GM18951 (cell line): ENCODE data around the gene INTS3.
"Not testable (repeated sequence)": the region's sequence is repeated elsewhere in the genome, so short reads cannot be mapped to it uniquely, and the experiment has no call there.

Experiments used
- POLR2A ChIP-seq: IDR thresholded peaks from 4 replicates; pipeline ENCODE4 v1.6.1; 2011; ENCODE audit warnings: mild to moderate bottlenecking; ENCODE audit not compliant: insufficient read length, insufficient read depth; ENCODE audit errors: extremely low read depth
- in situ Hi-C: fragments of 300-500 bp; cut with MboI; formaldehyde crosslinking; loops from one replicate; pipeline ENCODE4 v1.12.0; 2022; ENCODE audit warnings: low sequenced_read_pairs, mixed read lengths, inconsistent platforms; ENCODE audit not compliant: unreplicated experiment

The INTS3 gene

GRCh38 chr1:153752571-153753195 is 24.8 kb downstream of the INTS3 start:
- in situ Hi-C loops, result no loop called here
- no peak for TF ChIP-seq POLR2A

DNA sequence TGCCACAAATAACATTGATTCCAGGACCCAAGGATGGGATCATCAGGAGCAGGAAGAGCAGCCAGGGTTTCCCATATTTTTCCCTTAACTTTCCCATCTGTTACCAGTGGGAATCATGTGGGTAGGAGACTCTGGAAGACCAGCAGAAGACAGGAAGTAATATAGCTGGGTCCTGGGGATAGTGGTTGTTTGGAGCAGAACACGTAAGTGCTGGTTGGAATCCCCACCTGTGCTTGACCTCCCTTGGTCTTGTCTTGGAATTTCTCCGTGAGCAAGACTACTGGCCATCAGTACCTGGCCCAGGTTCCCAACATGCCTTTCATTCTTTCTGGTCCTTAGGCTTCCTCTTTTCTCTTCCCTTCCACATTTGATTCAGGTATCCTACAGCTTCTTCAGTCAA is 26.4 kb downstream of the INTS3 start:
- no peak for TF ChIP-seq POLR2A
- in situ Hi-C loops, result no loop called here

- no peak for TF ChIP-seq POLR2A
- in situ Hi-C loops, result no loop called here
These were observed 32.6 kb downstream of the INTS3 start for GRCh38 chr1:153760440-153760839.

- in situ Hi-C loops, result no loop called here
- no peak for TF ChIP-seq POLR2A
These were observed 35.7 kb downstream of the INTS3 start for GRCh38 chr1:153763365-153764225.

- no peak for TF ChIP-seq POLR2A
These were observed 36.5 kb downstream of the INTS3 start for GRCh38 chr1:153764310-153764709.

GRCh38 chr1:153766663-153767062 is 38.8 kb downstream of the INTS3 start:
- in situ Hi-C loops, result not testable (repeated sequence)

More at GRCh38 chr1:153764310-153764709, 36.5 kb downstream of the INTS3 start:
- in situ Hi-C loops, result no loop called here

- in situ Hi-C loops, result no loop called here
- no peak for TF ChIP-seq POLR2A
These were observed 39.7 kb downstream of the INTS3 start for GRCh38 chr1:153767519-153767918.

DNA sequence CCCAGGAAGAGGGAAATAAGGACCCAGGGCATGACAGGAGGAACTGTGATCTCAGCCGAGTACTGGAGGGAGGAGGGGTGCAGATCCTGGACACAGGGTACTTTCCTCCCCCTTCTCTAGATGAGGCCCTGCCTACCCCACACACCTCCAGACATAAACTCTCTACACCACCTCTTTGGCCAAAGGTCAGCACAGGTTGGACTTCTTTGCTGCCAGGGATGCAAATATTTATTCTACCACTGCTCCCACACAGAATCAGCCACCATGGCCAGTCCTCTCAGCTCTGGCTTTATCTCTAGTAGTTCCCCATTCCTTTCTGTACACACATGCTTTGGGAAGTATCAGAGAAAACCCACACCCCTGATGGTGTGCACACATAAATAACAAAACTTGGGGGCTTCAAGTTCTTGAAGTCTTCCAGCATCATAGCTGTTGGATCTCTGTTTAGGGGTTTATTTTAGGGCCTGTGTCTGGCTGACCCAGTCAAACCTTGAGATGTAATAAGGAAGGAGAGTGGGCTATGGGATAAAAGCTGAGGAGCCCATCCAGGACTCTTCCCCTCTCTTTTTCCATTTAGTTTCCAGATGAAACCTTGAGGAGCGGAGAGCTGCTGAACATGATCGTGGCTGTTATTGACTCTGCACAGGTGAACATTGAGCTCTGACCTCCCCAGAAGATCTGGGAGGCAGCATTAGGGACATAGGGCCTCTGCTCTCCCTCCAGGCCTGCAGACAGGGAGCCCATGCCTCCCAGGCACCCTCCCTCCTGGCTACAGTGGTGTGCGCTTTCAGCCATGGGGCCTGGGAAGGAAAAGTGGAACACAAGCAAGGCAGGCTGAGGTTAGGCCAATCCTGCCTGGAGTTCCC is 40.7 kb downstream of the INTS3 start:
- no peak for TF ChIP-seq POLR2A
- in situ Hi-C loops, result no loop called here

- in situ Hi-C loops, result no loop called here
- TF ChIP-seq POLR2A, result no peak
These were observed 41.4 kb downstream of the INTS3 start for GRCh38 chr1:153769221-153769620.

DNA sequence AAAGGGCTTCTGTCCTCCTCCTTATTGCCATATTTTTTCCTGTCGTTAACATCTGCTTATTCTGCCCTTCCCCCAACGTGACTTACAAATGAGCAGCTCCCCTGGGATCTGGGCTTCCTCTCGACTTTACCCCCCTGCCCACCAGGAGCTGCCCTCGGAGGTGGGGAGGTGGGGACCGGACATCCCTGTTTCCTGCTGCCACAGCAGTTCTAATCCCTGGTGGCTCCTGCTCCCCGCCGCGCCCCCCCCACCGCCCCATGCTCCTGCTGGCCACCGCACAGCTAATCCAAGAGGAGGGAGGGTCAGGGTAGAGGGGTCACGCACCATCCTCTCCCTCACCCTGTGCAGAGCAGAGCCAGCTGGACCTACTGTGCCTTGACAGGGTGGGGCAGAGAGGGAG is 42.9 kb downstream of the INTS3 start:
- no peak for TF ChIP-seq POLR2A
- in situ Hi-C loops, result no loop called here

DNA sequence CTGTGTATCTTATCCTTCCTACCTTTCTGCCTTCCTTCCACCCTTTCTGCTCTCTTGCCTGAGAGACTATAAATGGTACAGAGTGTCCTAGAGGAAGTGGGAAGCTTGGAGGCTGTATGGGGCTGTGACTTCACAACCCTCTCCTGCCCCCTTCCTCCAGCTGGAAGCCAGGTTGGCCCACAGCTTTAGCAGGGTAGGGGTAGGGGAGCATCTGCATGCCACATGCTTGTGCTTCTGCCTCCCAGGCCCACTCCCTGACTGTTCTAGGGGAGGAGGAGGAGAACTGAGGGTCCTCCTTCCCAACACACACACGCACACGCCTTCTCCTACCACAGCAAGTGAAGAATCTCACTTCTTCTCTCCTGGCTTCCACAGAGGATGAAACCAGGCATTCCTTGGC is 43.4 kb downstream of the INTS3 start:
- in situ Hi-C loops, result no loop called here
- TF ChIP-seq POLR2A, result no peak

GRCh38 chr1:153771841-153772593 is 44.2 kb downstream of the INTS3 start:
- in situ Hi-C loops, result no loop called here
- TF ChIP-seq POLR2A, result no peak
